Adrenal gland (tissue), 5 donors: ENCODE results near the gene BEST1.

Experiments used
- CTCF ChIP-seq, 6 experiments: fragments of 450-650 bp in 4 of 6; fragments of 200-600 bp in 2 of 6; sonication (generic) in 1 of 6; IDR thresholded peaks; 1 replicate in 5 of 6; 2 replicates in 1 of 6; pipeline versions ENCODE4 v1.5.1 to v1.8.0; 2016 to 2021; ENCODE audit warnings: antibody characterized with exemption in 6 of 6, mild to moderate bottlenecking in 2 of 6, moderate library complexity in 1 of 6
- POLR2A ChIP-seq, 2 donors: fragments of 450-650 bp; IDR thresholded peaks; one replicate each; pipeline ENCODE4 v1.6.1; 2017; ENCODE audit warnings: antibody characterized with exemption in 2 of 2, mild to moderate bottlenecking in 2 of 2, moderate library complexity in 1 of 2
- donor health status: DM: no; HTN: no; CAD: no.

DNA sequence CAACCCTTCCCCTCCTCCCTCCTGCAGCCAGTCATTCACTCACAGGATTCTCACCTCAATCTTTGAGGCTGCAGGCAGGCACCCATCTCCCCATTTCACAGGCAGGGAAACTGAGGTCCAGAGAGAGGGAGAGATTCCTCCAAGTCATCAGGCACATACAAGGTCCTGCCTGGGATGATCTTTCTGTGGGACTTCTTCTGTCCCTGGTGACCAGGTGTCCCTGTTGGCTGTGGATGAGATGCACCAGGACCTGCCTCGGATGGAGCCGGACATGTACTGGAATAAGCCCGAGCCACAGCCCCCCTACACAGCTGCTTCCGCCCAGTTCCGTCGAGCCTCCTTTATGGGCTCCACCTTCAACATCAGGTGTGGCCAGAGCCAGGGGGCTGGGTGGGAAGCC, 9.5 kb downstream of the BEST1 start:
- TF ChIP-seq CTCF (IDR thresholded peaks at IDR 0.05) (no peak), POLR2A (IDR thresholded peaks at IDR 0.05) (no peak)
